HEK293 (cell line): ENCODE results near the gene CPEB4.

Experiments
- CTCF ChIA-PET: fragments of 350-600 bp; formaldehyde crosslinking; extraction: SDS; loops from one replicate; lab custom pipeline; 2021; ENCODE audit warnings: antibody characterized with exemption; lab: Yijun Ruan, JAX
- POLR2A ChIA-PET: fragments of 300-600 bp; formaldehyde crosslinking; extraction: SDS; loops from one replicate; lab custom pipeline; 2020; ENCODE audit warnings: antibody characterized with exemption, inconsistent platforms; lab: Yijun Ruan, JAX
- H3K27ac ChIP-seq: fragments of 200-500 bp; sonication (Bioruptor generic); 2 replicates; pipeline ENCODE4 v1.5.1; 2014; ENCODE audit warnings: low read depth, low read length, control low read depth, inconsistent platforms; ENCODE audit errors: extremely low read depth
- H3K36me3 ChIP-seq, 2 experiments: fragments of 200-500 bp in 1 of 2; sonication (Bioruptor generic) in 1 of 2; 1 replicate in 1 of 2; 2 replicates in 1 of 2; pipeline ENCODE4 v1.5.1; 2014 to 2017; ENCODE audit warnings: inconsistent platforms in 2 of 2, low read length in 2 of 2; ENCODE audit not compliant: control insufficient read depth in 2 of 2, insufficient read depth in 1 of 2
- H3K4me1 ChIP-seq: fragments of 200-500 bp; sonication (Bioruptor generic); 2 replicates; pipeline ENCODE4 v1.5.1; 2014; ENCODE audit warnings: mild to moderate bottlenecking, low read length, inconsistent platforms; ENCODE audit not compliant: control insufficient read depth, insufficient read depth
- H3K4me3 ChIP-seq: 2 replicates; pipeline ENCODE4 v1.5.1; 2011; ENCODE audit warnings: low read depth, mild to moderate bottlenecking, control low read depth, low read length, moderate library complexity
- H3K9me3 ChIP-seq: fragments of 200-500 bp; sonication (Bioruptor generic); 2 replicates; pipeline ENCODE4 v1.5.1; 2014; ENCODE audit warnings: low read depth, low read length, inconsistent platforms; ENCODE audit not compliant: control insufficient read depth, insufficient read depth
- GLI2 ChIP-seq: fragments of 450-650 bp; formaldehyde crosslinking; IDR thresholded peaks from 2 replicates; pipeline ENCODE4; 2017; ENCODE audit warnings: missing biosample characterization, missing genetic modification characterization, low read depth, borderline replicate concordance
- RBAK ChIP-seq: fragments of 450-650 bp; formaldehyde crosslinking; IDR thresholded peaks from 2 replicates; pipeline ENCODE4 v1.5.1; 2016; ENCODE audit warnings: missing biosample characterization, missing genetic modification characterization
- ZBTB20 ChIP-seq: fragments of 450-650 bp; formaldehyde crosslinking; IDR thresholded peaks from 2 replicates; pipeline ENCODE4 v1.5.1; 2016; ENCODE audit warnings: missing biosample characterization, missing genetic modification characterization
- ZBTB48 ChIP-seq: fragments of 450-650 bp; formaldehyde crosslinking; IDR thresholded peaks from 2 replicates; pipeline ENCODE4 v1.5.1; 2016; ENCODE audit warnings: missing biosample characterization, missing genetic modification characterization
- ZFP69B ChIP-seq: fragments of 450-650 bp; formaldehyde crosslinking; IDR thresholded peaks from 2 replicates; pipeline ENCODE4 v1.5.1; 2016; ENCODE audit warnings: missing biosample characterization, missing genetic modification characterization
- ZNF148 ChIP-seq: fragments of 450-650 bp; formaldehyde crosslinking; IDR thresholded peaks from 2 replicates; pipeline ENCODE4 v1.5.0; 2017; ENCODE audit warnings: missing biosample characterization, missing genetic modification characterization, borderline replicate concordance
- ZNF184 ChIP-seq: fragments of 450-650 bp; IDR thresholded peaks from 2 replicates; pipeline ENCODE4 v1.5.1; 2018; ENCODE audit warnings: missing biosample characterization, mild to moderate bottlenecking, missing genetic modification characterization
- ZNF362 ChIP-seq: fragments of 450-650 bp; formaldehyde crosslinking; IDR thresholded peaks from 2 replicates; pipeline ENCODE4 v1.5.1; 2016; ENCODE audit warnings: missing biosample characterization, missing genetic modification characterization
- ZNF473 ChIP-seq: fragments of 450-650 bp; formaldehyde crosslinking; IDR thresholded peaks from 2 replicates; pipeline ENCODE4 v1.5.1; 2017; ENCODE audit warnings: missing biosample characterization, missing genetic modification characterization
- ZNF501 ChIP-seq: fragments of 450-650 bp; formaldehyde crosslinking; IDR thresholded peaks from 2 replicates; pipeline ENCODE4 v1.5.1; 2016; ENCODE audit warnings: missing biosample characterization, missing genetic modification characterization
- ZNF510 ChIP-seq: fragments of 450-650 bp; formaldehyde crosslinking; IDR thresholded peaks from 2 replicates; pipeline ENCODE4 v1.5.1; 2018; ENCODE audit warnings: mild to moderate bottlenecking, missing genetic modification characterization, missing biosample characterization; ENCODE audit not compliant: insufficient replicate concordance
- ZNF558 ChIP-seq: fragments of 450-650 bp; formaldehyde crosslinking; IDR thresholded peaks from 2 replicates; pipeline ENCODE4 v1.5.1; 2016; ENCODE audit warnings: missing biosample characterization, missing genetic modification characterization
- ZNF580 ChIP-seq: fragments of 450-650 bp; formaldehyde crosslinking; IDR thresholded peaks from 2 replicates; pipeline ENCODE4 v1.5.1; 2016; ENCODE audit warnings: missing biosample characterization, missing genetic modification characterization
- ZNF600 ChIP-seq: fragments of 450-650 bp; formaldehyde crosslinking; IDR thresholded peaks from 2 replicates; pipeline ENCODE4 v1.5.1; 2016; ENCODE audit warnings: missing biosample characterization, missing genetic modification characterization
- ZNF624 ChIP-seq: fragments of 450-650 bp; formaldehyde crosslinking; IDR thresholded peaks from 2 replicates; pipeline ENCODE4 v1.5.1; 2017; ENCODE audit warnings: missing biosample characterization, missing genetic modification characterization
- ZNF654 ChIP-seq: fragments of 450-650 bp; formaldehyde crosslinking; IDR thresholded peaks from 2 replicates; pipeline ENCODE4 v1.5.1; 2016; ENCODE audit warnings: low read depth, missing biosample characterization, missing genetic modification characterization
- ZNF660 ChIP-seq: fragments of 450-650 bp; IDR thresholded peaks from 2 replicates; pipeline ENCODE4 v1.5.1; 2018; ENCODE audit warnings: missing biosample characterization, mild to moderate bottlenecking, missing genetic modification characterization
- ZNF692 ChIP-seq: fragments of 450-650 bp; formaldehyde crosslinking; IDR thresholded peaks from 2 replicates; pipeline ENCODE4 v1.5.1; 2016; ENCODE audit warnings: missing biosample characterization, missing genetic modification characterization
- ZNF704 ChIP-seq: fragments of 450-650 bp; formaldehyde crosslinking; IDR thresholded peaks from 2 replicates; pipeline ENCODE4 v1.5.1; 2016; ENCODE audit warnings: missing biosample characterization, missing genetic modification characterization
- ZNF768 ChIP-seq: fragments of 450-650 bp; formaldehyde crosslinking; IDR thresholded peaks from 2 replicates; pipeline ENCODE4 v1.5.1; 2018; ENCODE audit warnings: missing biosample characterization, mild to moderate bottlenecking, missing genetic modification characterization
- ZNF791 ChIP-seq: fragments of 450-650 bp; formaldehyde crosslinking; IDR thresholded peaks from 2 replicates; pipeline ENCODE4 v1.5.1; 2016; ENCODE audit warnings: missing biosample characterization, missing genetic modification characterization
- ZXDB ChIP-seq: fragments of 450-650 bp; formaldehyde crosslinking; IDR thresholded peaks from 2 replicates; pipeline ENCODE4 v1.5.1; 2016; ENCODE audit warnings: missing biosample characterization, missing genetic modification characterization

CPEB4 gene

GRCh38 chr5:173971681-173972345 is 83.7 kb downstream of the CPEB4 start (continued):
- no peak for TF ChIP-seq ZNF148 (tag by site-specific recombination)
- no peak for TF ChIP-seq ZNF558 (tag by site-specific recombination)
- TF ChIP-seq ZNF600 (tag by site-specific recombination): no peak
- no peak for TF ChIP-seq GLI2 (tag by site-specific recombination)
- TF ChIP-seq RBAK: no peak

GRCh38 chr5:173972607-173972924 is 84.4 kb downstream of the CPEB4 start:
- no peak for TF ChIP-seq ZNF768 (tag by site-specific recombination)
- no peak for TF ChIP-seq ZNF473 (tag by site-specific recombination)
- TF ChIP-seq ZNF660 (tag by site-specific recombination): no peak
- no peak for TF ChIP-seq ZNF184 (tag by site-specific recombination)
- TF ChIP-seq ZNF510 (tag by site-specific recombination): no peak
- TF ChIP-seq ZBTB20: no peak
- no peak for TF ChIP-seq ZNF624 (tag by site-specific recombination)
- TF ChIP-seq, all 188 proteins: peak for 0
- Histone ChIP-seq H3K4me3 (no peak overlapping the region), H3K4me1 (no peaks in the 10 kb centered on the region), H3K27ac (no peak overlapping the region), H3K9me3 (no peaks in the 10 kb centered on the region), H3K36me3 (no peaks in the 10 kb centered on the region)
- ChIA-PET CTCF (interaction anchor here (0.6 to 5.2 kb wide), 22 partner anchors 9 to 459 kb away, joined by 3 to 94 read pairs (median 5); partner anchors contain the start of gene BOD1), POLR2A (interaction anchor here (1.1 to 1.3 kb wide), 2 partner anchors 85 to 343 kb away, joined by 4 to 5 read pairs; partner anchors contain the start of gene CPEB4)

GRCh38 chr5:173972925-173973615 is 84.9 kb downstream of the CPEB4 start:
- Histone ChIP-seq H3K9me3 (no peaks in the 10 kb centered on the region), H3K4me1 (no peaks in the 10 kb centered on the region), H3K36me3 (no peaks in the 10 kb centered on the region), H3K4me3 (peak overlapping the region; percentile 44), H3K27ac (no peak overlapping the region; the same call in 1 of the 2 replicates)
- POLR2A ChIA-PET: interaction anchor here (1.1 to 1.3 kb wide), 2 partner anchors 85 to 343 kb away, joined by 4 to 5 read pairs; partner anchors contain the start of gene CPEB4
- CTCF ChIA-PET: interaction anchor here (0.6 to 5.2 kb wide), 34 partner anchors 8 to 1144 kb away, joined by 3 to 94 read pairs (median 4); partner anchors contain the start of gene BOD1
- TF ChIP-seq ZFP69B (peak; percentile 78; the same call in 1 of the 2 replicates), ZNF654 (tag by site-specific recombination) (peak; percentile 94), ZNF501 (tag by site-specific recombination) (0 out of 2 replicates have a peak, but pooled peaks have one; percentile 30), ZNF600 (tag by site-specific recombination) (peak; percentile 54; the same call in 1 of the 2 replicates), ZNF791 (tag by site-specific recombination) (no peak), ZNF692 (tag by site-specific recombination) (peak; percentile 89), ZNF704 (tag by site-specific recombination) (no peak), ZBTB48 (tag by site-specific recombination) (peak; percentile 18; the same call in 1 of the 2 replicates), ZNF362 (0 out of 2 replicates have a peak, but pooled peaks have one; percentile 25), ZXDB (tag by site-specific recombination) (peak; percentile 96), ZNF580 (tag by site-specific recombination) (0 out of 2 replicates have a peak, but pooled peaks have one; percentile 9)
